NK-92 (cell line): Measurements from ENCODE around the gene PLIN4.

ENCODE experiments used
- DNase-seq: peaks from one replicate; lab custom pipeline; 2025; ENCODE audit not compliant: unreplicated experiment; lab: John Stamatoyannopoulos, UW

Gene PLIN4

DNA sequence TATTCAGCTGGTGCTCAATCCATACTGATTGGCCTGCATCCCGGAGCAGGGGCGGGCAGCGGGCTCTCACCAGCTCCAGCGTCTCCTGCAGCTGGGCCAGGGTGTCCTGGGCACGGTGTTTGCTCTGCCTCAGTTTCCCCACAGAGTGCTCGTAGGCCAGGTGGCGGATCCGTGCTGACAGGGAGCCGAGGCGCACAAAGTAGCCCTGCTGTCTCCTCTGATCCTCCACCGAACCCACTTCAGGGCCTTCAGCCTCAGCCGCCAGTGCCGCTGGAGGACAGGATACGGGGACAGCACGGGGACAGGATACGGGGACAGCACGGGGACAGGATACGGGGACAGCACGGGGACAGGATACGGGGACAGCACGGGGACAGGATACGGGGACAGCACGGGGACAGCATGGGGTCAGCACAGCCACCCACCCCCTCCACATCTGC is 7.3 kb upstream of the PLIN4 start:
- no peak for DNase-seq

DNA sequence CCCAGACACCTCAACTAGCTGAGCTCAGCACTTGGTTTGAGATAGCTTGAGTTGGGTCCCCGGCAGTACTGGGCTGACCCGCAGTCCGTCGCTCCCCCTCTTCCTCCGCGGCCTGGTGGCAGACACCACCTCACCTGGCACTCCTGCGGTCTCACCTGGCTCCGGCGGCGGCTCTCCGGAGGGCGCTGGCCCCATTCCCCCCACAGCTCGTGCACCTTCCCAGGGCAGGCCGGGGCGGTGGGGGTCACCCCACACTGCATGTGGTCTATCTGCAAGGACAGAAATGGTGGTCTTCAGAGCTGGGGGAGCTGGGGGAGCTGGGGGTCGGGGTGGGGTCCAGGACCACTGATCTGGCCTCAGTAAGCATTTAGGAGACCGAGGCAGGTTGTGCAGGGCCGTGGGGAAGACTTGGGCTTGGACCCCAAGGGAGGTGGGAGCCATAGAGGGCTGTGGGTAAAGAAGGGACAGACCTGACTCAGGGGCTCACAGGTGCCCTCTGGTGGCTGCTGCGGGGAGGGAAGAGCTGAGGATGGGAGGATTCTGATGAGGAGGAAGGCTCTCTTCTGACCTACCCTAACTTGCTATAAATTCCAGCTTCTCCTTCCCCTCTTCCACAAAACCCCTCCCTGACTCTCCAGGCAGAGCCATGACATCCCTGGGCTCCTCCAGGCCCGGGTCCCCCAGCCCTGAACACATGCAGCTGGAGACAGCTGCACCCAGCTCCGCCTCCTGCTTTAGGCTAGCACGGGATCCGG is 6.7 kb upstream of the PLIN4 start:
- DNase-seq = no peak

DNA sequence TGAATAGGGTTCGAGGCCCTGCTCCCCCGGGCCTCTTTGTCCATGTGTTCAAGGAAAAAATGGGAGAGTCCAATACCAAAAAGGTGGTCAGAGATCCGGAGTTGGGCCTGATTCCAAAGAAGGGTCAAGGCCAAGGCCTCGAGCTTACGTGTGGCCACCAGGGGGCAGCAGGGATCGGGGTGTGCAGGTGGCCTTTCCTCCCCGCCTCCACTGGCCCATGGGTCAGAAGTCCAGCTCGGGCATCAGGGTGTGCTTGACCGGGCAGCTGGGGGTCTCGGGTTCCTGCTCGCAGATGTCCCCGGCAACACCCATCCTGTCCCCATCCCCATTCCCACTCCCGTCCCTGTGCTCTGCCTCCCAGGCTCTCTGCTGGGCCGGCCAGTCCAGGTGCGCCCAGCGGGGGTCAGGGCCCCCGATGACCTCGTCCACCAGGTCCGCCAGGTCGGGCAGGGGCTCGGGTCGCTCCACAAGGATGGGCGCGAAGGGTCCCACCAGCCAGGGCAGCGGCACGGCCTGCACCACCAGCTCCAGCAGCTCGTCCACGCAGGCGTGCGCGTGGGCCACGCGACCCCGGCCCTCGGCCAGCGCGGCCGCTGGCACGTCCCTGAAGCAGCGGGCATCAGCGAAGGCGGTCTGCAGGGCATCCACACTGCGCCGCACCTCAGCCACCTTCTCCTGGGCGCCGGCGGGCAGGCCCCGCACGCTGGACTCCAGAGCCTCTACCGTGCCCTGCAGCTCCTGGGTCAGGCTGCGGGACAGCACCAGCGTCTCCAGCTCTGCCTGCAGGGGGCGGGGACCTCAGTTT is 5.2 kb upstream of the PLIN4 start:
- no peak for DNase-seq

DNA sequence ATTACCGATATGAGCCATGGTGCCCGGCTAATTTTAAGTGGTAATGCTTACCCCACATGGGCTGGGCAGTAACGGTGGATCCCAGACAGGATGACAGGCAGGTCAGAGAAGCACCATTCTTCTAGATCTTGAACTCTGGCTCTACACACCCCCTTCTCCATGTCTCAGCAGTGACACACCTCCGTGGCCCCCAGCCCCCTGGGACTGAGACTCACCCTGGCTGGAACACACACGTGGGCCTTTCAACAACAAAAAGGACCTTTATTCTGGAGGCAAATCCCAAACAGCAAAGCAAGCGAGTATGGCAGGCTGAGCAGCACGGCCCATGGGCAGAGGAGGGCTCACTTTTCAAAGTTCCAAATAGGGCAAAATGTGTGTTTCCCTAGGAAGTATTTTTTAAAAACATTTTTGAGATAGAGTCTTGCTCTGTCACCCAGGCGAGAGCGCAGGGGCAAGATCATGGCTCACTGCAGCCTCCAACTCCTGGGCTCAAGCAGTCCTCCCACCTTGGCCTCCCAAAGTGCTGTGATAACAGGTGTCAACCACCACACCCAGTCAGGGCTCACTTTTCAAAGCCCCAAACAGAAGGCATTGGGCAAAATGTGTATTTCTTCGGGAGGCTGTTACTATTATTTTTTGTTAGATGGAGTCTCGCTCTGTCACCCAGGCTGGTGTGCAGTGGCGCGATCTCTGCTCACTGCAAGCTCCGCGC is 4.2 kb upstream of the PLIN4 start:
- DNase-seq = no peak

DNA sequence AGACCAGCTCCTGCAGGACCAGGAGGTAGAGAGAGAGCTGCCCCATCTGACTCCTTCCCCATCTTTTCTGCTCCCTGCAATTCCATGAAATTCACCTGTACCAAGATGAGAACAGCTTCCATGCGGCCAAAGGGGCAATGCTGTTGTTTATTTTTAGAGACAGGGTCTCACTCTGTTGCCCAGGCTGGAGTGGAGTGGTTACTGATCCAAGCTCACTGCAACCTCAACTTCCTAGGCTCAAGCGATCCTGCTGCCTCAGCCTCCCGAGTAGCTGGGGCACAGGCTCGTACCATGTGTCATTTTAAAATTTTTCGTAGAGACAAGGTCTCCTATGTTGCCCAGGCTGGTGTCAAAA is 3.6 kb upstream of the PLIN4 start:
- no peak for DNase-seq

DNA sequence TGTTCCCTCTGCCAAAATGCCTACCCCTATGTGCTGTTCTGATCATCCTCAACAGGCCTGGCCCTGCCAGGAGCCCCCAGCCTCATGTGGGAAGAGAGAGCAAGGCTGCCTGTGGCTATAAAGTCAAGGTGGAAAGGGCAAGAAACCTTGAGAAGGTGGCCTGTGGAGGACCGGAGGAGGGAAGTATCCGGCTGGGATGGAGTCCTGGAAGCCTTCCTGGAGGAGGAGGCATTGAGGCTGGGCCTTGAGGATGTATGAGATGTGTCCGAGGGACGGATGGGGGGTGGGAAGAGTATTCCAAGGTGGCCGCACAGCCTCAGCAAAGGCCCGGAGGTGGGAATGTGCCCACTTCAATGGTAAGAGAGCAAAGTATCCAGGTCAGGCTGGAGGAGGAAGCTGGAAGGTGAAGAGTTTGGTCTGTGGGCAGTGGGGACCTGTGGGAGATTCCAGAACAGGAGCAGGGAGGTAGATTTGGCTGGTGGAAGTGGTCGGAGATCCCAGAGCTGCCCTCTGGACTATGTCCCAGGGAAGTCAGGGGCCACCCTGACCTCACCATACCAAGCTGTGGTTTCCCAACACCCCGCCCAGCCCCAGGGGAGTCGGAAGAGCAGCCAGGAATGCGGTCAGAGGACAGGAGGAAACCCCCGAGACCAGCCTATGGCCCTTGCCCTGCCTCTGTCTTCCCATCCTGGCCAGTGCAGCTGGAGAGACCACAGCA is 3.0 kb upstream of the PLIN4 start:
- DNase-seq = no peak

DNA sequence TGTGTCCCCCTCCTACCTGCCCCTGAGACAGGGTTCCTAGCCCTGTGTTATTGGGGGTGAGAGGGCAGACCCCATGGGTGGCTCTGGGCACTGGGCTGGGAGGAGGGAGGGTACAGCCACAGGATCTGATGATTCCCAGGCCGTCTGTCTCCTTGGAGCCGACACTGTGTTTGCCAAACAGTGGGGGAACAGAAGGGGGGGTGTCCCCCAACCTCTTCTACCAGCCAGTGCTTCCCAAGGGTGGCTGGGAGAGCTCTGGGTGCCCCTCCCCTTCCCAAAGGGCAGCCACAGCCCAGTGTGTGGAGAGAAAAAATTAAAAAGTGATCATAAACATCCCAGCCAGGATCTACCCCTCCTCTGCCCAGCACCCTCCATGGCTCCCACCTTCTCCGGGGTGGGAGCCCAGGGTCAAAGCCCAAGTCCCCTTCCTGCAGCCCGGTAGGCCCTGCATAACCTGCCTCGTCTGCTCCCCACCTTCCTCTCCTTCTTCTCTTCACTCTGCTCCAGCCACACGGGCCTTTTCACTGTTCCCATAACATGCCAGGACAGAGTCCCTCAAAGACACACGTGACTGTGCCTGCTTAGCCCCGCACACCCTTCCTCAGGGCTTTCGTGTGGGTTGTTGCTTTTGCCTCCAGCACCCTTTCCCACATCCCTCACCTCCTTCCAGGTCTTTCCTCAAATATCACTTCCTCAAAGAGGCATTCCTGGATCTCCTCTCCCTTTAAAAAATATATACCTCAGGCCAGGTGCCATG is 1.4 kb upstream of the PLIN4 start:
- no peak for DNase-seq

DNA sequence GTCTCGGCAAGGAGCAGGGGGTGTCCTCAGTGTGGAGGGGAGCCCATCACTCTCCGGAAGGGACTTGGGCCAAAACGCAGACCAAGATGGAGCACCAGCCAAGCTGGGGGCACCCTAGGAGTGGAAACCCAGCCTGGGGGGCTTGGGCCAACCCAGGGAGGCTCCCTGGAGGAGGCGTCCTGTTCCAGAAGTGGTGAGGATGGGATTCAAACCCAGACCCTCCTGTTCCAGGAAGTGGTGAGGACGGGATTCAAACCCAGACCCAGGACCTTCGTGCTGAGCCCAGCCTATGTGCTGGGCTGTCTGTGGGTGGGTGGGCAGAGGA is 848 bp upstream of the PLIN4 start:
- no peak for DNase-seq

DNA sequence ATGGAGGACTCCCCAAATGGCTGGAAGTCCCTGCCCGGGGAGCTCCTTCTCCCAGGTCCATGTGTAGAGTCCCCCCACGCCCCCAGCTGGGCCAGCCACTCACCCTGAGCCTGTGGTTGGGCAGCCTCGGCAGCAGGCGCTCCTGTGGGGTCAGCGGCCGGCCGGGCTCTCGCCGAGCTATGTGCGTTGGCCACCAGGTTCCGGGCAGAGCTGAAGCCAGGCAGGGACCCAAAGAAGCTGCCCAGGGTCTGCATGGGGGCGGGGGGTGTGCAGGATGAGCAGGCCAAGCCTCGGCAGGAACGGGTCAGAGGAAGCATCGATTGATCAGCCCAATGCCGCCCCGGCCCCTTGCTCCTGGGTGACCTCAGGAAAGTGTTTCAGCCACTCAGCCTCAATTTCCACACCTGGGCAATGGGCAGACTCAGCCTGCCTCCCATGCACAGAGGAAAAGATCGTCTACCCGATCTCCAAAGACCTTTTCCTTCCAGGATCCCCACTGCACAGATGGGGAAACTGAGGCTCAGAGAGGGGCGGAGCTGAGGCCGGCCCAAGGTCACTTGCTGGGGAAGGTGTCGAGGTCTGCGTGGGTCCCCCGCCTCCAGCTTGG is 732 bp downstream of the PLIN4 start:
- no peak for DNase-seq

DNA sequence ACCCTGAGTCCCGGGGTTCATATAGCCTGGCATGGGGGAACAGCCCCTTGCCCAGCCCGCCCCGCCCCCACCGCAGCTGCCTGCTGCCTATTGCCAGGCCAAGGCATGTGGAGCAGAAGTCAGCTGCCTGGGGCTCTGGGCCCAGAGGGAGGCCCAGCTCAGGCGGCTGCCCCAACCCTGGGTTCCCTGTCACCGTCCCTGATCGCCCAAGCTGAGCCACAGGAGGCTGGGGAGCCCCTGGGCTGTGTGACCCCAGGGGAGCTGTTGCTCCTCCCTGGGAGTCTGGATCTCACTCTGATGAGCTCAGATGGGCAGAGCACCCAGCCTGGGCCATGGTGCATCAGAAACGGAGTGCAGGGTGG is 1.4 kb downstream of the PLIN4 start:
- DNase-seq = no peak

DNA sequence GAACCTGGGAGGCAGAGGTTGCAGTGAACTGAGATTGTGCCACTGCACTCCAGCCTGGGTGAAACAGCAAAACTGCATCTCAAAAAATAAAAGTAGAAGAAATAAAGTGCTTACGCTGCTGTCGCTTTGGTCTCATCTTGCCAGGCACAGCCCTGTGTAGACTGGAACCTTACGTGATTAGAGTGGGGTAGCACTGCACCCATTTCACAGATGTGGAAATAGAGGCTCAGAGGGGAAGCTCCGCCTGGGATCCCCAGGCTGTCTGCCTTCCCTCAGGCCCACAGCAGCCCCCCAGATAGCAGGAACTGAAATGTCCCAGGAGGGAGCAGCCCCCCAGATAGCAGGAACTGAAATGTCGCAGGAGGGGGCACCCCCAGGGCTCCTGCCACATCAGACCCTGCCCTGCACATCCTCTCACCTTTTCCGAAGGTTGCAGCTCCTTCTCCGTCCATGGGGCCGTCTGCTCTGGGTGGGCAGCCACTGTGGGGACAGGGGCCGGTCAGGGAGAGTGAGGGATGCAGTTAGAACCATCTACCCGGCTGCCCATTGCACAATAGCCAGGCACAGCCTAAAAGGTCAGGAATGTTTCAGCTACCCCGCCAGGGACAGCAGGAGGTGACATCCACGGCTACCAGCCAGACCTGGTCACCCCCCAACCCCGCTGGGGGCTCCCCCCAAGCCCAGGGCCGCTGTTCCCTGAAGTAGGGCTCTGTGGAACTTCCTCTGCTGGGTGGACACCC is 1.9 kb downstream of the PLIN4 start:
- DNase-seq = no peak

DNA sequence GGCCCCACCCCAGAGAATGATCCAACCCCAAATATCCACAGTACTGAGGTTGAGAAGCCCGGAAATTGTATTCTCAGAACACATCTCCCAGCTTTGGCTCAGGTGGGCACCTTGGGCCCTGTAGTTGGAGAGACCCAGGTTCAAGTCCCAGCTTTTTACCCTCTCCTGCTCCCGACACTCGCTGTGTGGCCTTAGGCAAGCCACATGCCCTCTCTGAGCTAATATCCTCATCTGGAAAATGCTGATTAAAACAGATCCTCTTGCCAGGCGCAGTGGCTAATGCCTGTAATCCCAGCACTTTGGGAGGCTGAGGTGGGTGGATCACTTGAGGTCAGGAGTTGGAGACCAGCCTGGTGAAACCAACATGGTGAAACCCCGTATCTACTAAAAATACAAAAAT is 2.6 kb downstream of the PLIN4 start:
- DNase-seq = no peak

DNA sequence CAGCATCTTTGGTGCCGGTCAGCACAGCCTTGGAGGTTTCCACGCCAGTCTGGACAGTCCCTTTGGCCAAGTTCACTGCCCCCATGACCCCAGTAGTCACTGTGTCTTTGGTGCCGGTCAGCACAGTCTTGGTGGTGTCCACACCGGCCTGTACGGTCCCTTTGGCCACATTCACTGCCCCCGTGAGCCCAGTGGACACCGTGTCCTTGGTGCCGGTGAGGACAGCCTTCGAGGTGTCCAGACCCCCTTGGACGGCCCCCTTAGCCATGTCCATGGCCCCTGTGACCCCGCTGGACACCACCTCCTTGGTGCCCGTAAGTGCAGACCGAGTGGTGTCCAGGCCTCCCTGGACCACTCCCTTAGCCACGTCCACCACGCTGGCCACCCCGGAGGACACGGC is 5.0 kb downstream of the PLIN4 start:
- no peak for DNase-seq

DNA sequence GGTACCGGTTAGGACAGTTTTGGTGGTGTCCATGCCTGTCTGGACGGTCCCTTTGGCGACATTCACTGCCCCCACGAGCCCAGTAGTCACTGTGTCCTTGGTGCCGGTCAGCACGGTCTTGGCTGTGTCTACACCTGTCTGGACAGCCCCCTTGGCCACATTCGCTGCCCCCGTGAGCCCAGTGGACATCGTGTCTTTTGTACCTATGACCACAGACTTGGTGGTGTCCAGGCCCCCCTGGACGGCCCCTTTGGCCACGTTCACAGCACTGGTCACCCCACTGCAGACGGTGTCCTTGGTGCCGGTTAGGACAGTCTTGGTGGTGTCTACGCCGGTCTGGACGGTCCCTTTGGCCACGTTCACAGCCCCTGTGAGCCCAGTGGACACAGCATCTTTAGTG is 6.2 kb downstream of the PLIN4 start:
- no peak for DNase-seq

DNA sequence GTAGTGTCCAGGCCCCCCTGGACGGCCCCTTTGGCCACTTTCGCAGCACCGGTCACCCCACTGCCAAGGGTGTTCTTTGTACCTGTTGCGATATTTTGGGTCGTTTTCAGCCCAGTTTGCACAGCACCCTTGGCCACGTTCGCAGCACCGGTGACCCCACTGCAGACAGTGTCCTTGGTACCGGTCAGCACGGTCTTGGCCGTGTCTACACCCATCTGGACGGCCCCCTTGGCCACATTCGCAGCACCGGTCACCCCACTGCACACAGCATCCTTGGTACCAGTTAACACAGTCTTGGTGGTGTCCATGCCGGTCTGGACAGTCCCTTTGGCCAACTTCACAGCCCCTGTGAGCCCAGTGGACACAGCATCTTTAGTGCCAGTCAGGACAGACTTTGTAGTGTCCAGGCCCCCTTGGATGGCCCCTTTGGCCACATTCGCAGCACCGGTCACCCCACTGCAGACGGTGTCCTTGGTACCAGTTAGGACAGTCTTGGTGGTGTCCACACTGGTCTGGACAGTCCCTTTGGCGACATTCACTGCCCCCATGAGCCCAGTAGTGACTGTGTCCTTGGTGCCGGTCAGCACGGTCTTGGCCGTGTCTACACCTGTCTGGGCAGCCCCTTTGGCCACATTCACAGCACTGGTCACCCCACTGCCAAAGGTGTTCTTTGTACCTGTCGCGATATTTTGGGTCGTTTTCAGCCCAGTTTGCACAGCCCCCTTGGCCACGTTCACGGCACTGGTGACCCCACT is 6.8 kb downstream of the PLIN4 start:
- DNase-seq = no peak

DNA sequence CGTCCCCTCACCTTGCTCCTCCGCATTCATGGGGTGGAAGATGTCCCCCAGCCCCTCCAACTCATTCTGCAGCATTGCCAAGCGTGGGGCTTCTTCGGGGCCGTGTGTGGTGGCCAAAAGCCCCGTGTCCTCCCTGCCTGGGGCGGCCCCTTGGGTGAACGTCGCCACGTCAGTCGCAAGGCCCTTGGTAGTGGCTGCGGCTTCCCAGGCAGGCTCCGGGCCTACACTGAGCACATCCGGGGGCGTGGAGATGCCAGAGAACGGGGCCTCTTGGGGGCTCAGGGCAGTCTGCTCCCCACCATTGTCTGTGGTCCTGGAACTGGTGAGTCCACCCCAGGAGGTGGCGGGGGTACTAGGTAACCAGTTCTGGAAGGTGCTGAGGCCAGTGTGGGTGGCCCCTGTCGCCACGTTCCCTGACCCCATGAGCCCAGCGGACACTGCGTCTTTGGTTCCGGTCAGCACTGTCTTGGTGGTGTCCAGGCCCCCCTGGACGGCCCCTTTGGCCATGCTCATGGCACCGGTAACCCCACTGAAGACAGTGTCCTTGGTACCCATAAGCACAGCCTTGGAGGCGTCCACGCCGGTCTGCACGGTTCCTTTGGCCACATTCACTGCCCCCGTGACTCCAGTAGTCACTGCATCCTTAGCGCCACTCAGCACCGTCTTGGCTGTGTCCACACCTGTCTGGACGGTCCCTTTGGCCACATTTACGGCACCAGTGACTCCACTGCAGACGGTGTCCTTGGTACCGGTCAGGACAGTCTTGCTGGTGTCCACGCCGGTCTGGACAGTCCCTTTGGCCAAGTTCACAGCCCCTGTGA is 7.6 kb downstream of the PLIN4 start:
- no peak for DNase-seq

DNA sequence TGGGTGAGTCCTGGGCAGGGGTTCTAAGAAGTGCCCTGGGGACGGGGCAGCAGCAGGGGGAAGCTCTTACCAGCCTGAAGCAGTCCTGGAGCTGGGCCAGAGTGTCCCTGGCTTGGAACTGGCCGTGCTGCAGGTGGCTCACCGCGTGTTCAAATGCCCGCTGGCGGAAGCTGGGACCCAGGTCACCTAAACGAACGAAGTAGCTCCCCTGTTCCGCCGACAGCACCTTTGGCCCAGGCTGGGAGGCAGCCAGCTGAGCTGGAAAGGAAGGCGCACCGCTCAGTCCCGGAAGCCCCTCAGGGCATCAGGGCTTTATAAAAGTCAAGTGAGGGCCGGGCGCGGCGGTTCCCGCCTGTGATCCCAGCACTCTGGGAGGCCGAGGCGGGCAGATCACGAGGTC is 9.6 kb downstream of the PLIN4 start:
- DNase-seq = no peak

DNA sequence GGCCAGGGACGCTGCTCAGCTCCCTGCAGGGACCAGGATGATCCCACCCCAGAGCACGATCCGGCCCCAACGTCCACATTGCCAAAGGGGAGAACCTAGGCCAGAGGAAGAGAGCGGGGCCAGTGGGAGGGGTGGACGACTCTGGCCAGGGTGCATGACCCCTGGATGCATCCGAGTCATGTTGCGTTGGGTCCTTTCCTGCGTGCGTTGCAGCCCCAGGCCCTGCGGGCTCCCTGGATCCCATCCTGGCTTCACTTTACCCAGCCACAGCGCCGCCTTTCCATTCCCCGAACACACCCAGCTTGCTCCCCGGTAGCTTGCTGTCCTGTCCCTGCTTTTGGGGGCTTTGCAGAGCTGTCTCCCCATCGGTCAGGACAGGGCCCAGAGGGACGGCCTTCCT is 10.5 kb downstream of the PLIN4 start:
- no peak for DNase-seq
